HepG2 (cell line): ENCODE measurements around the gene INTS2. TPM values are rescaled to one million over a fixed set of nuclear protein-coding genes. Genes with fewer than 3 reads are reported as not detected.

Source experiments
- ETV6 ChIP-seq: sonication (generic); formaldehyde crosslinking; conservative IDR thresholded peaks from 2 replicates; pipeline ENCODE4 v1.4.0; 2020; ENCODE audit warnings: missing genetic modification reagents
- FOXJ3 ChIP-seq: sonication (generic); formaldehyde crosslinking; IDR thresholded peaks from 2 replicates; pipeline ENCODE4 v1.4.0; 2020; ENCODE audit warnings: missing genetic modification reagents, mild to moderate bottlenecking, borderline replicate concordance
- FOXK1 ChIP-seq: sonication (generic); formaldehyde crosslinking; IDR thresholded peaks from 2 replicates; pipeline ENCODE4 v1.4.0; 2020; ENCODE audit warnings: low read depth, missing genetic modification reagents, borderline replicate concordance
- HINFP ChIP-seq: sonication (generic); formaldehyde crosslinking; IDR thresholded peaks from 2 replicates; pipeline ENCODE4 v1.4.0; 2020; ENCODE audit warnings: low read depth, mild to moderate bottlenecking, missing genetic modification reagents
- KAT2B ChIP-seq: fragments of 150-350 bp; IDR thresholded peaks from 2 replicates; pipeline ENCODE4 v1.6.1; 2014; ENCODE audit warnings: low read depth, low read length, borderline replicate concordance
- KLF12 ChIP-seq: sonication (generic); formaldehyde crosslinking; IDR thresholded peaks from 2 replicates; pipeline ENCODE4 v1.4.0; 2020; ENCODE audit warnings: missing genetic modification reagents, borderline replicate concordance
- MLLT10 ChIP-seq: sonication (generic); formaldehyde crosslinking; IDR thresholded peaks from 2 replicates; pipeline ENCODE4 v1.4.0; 2020; ENCODE audit warnings: missing genetic modification reagents
- SAFB2 ChIP-seq: sonication (generic); formaldehyde crosslinking; IDR thresholded peaks from 2 replicates; pipeline ENCODE4 v1.5.1; 2020; ENCODE audit warnings: missing genetic modification reagents, low read depth, mild to moderate bottlenecking, borderline replicate concordance
- SPEN ChIP-seq: sonication (generic); formaldehyde crosslinking; IDR thresholded peaks from 2 replicates; pipeline ENCODE4 v1.5.1; 2020; ENCODE audit warnings: low read depth, mild to moderate bottlenecking, missing genetic modification reagents
- TAF1 ChIP-seq: sonication (generic); formaldehyde crosslinking; IDR thresholded peaks from 2 replicates; pipeline ENCODE4 v1.4.0; 2020; ENCODE audit warnings: missing genetic modification reagents
- TCF12 ChIP-seq, 2 experiments: fragments of 450-650 bp in 1 of 2; sonication (generic) in 1 of 2; formaldehyde crosslinking in 1 of 2; IDR thresholded peaks; 2 replicates each; pipeline versions ENCODE4 v1.6.1 to v1.8.0; 2017 to 2022; ENCODE audit warnings: antibody characterized with exemption in 1 of 2, mild to moderate bottlenecking in 1 of 2, missing genetic modification reagents in 1 of 2, moderate library complexity in 1 of 2
- THAP8 ChIP-seq: sonication (generic); formaldehyde crosslinking; IDR thresholded peaks from 2 replicates; pipeline ENCODE4 v1.5.1; 2020; ENCODE audit warnings: missing genetic modification reagents, mild to moderate bottlenecking, borderline replicate concordance
- TOPORS ChIP-seq: sonication (generic); formaldehyde crosslinking; IDR thresholded peaks from 2 replicates; pipeline ENCODE4 v1.8.0; 2023; ENCODE audit warnings: mild to moderate bottlenecking, missing genetic modification reagents
- TRIM24 ChIP-seq: sonication (generic); formaldehyde crosslinking; IDR thresholded peaks from 2 replicates; pipeline ENCODE4 v1.8.0; 2022; ENCODE audit warnings: mild to moderate bottlenecking, missing genetic modification reagents
- YEATS4 ChIP-seq: sonication (generic); formaldehyde crosslinking; IDR thresholded peaks from 2 replicates; pipeline ENCODE4 v1.4.0; 2020; ENCODE audit warnings: missing genetic modification reagents, borderline replicate concordance
- ZNF329 ChIP-seq: sonication (generic); formaldehyde crosslinking; IDR thresholded peaks from 2 replicates; pipeline ENCODE4 v1.9.0; 2021; ENCODE audit warnings: low read depth, mild to moderate bottlenecking, missing genetic modification reagents
- polyA plus RNA-seq, 8 experiments: library from polyadenylated mRNA; depleted of rRNA in 3 of 8; stranded (reverse) in 7 of 8; unstranded in 1 of 8; fragments of >200 nt; fragmentation: Illumina TruSeq in 4 of 8; extraction: Trizol in 4 of 8; gene quantifications; 2 replicates each; pipeline versions ENCODE4 v1.2.1 to v1.2.3, GENCODE V29; 2011 to 2016; ENCODE audit warnings: low read depth in 4 of 8, missing spikeins in 1 of 8, mixed read lengths in 1 of 8; ENCODE audit not compliant: insufficient read depth in 1 of 8
- total RNA-seq, 5 experiments: library from RNA; depleted of rRNA; stranded (reverse); fragments of >200 nt; fragmentation: Illumina TruSeq; extraction: Trizol; gene quantifications; 2 replicates each; pipeline ENCODE4 v1.2.3, GENCODE V29; 2016; ENCODE audit warnings: low read depth in 1 of 5
- TF ChIP-seq, protein P1 (sequence below): sonication (generic); formaldehyde crosslinking; conservative IDR thresholded peaks from 2 replicates; pipeline ENCODE4 v1.4.0; 2020; ENCODE audit warnings: missing genetic modification reagents
- TF ChIP-seq, protein P2 (sequence below): sonication (generic); formaldehyde crosslinking; IDR thresholded peaks from 2 replicates; pipeline ENCODE4 v1.8.1; 2023; ENCODE audit warnings: mild to moderate bottlenecking, missing genetic modification reagents, borderline replicate concordance
- TF ChIP-seq, protein P3 (sequence below): IDR thresholded peaks from 2 replicates; pipeline ENCODE4 v1.4.0; 2020; ENCODE audit warnings: mild to moderate bottlenecking, missing genetic modification reagents

Gene INTS2
- total and polyA plus RNA-seq, 2 of the 13 experiments (the other 11 are each of a cell fraction or from before 2014, with no cell fraction given), result 20.5 to 30.2 TPM

DNA sequence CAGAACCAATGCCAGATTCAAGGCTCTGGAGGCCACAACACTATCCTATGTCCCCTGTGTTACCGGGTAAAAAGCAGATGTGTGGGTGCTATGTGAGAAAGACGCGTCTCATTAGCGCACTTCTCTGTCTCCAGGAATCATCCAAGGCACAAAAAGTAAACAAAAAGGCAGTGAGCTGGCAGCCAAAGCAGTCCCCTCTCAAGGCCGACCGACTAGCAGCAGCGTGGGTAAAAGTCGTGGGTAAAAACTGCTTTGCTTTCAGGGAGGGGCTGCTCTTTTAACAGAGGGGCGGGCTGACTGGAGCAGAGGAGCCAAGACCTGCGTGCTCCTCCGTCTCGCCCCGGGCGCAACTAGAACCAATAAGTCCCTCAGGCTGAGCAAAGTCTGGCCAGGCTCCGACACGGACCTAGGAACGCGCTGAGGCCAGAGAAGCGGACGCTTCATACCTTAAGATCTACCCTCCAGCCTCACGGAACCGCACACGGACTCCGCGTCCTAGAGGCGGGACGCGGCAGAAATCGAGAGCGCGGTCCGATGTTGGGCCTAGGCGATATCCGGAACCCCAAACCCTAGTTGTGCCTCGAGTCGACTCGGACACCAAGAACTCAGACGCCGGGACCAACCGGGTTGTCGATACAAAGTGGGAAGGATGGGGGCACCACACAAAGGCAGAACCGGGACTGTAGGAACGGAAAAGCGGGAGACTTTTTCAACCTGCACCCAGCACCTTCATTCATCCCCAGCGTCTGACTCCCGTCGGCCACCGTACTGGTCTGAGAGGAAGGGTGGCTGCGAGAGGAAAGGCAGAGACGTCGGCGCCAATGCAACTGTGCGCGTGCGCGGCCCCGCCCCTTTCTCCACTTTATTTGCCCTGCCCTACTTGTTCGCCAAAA, at the start of gene INTS2 (continued):
- TF ChIP-seq, protein P1, sequence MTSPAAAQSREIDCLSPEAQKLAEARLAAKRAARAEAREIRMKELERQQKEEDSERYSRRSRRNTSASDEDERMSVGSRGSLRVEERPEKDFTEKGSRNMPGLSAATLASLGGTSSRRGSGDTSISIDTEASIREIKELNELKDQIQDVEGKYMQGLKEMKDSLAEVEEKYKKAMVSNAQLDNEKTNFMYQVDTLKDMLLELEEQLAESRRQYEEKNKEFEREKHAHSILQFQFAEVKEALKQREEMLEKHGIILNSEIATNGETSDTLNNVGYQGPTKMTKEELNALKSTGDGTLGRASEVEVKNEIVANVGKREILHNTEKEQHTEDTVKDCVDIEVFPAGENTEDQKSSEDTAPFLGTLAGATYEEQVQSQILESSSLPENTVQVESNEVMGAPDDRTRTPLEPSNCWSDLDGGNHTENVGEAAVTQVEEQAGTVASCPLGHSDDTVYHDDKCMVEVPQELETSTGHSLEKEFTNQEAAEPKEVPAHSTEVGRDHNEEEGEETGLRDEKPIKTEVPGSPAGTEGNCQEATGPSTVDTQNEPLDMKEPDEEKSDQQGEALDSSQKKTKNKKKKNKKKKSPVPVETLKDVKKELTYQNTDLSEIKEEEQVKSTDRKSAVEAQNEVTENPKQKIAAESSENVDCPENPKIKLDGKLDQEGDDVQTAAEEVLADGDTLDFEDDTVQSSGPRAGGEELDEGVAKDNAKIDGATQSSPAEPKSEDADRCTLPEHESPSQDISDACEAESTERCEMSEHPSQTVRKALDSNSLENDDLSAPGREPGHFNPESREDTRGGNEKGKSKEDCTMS (CRISPR knock-in tag), result 0 out of 2 replicates have a peak, but pooled peaks have one; percentile 14
- TF ChIP-seq THAP8 (CRISPR knock-in tag) (no peak), TRIM24 (CRISPR knock-in tag) (no peak), FOXJ3 (CRISPR knock-in tag) (no peak), SAFB2 (CRISPR knock-in tag) (peak; percentile 83; the same call in 1 of the 2 replicates), KAT2B (no peak), TOPORS (CRISPR knock-in tag) (no peak), TAF1 (CRISPR knock-in tag) (peak; percentile 95), ZNF329 (peak; percentile 84), ETV6 (peak; percentile 82), HINFP (CRISPR knock-in tag) (peak; percentile 91), SPEN (CRISPR knock-in tag) (peak; percentile 95), MLLT10 (CRISPR knock-in tag) (no peak), KLF12 (CRISPR knock-in tag) (no peak), TCF12 (IDR thresholded peaks at IDR 0.05) (no peak), TCF12 (CRISPR knock-in tag; IDR thresholded peaks at IDR 0.05) (no peak), FOXK1 (peak; percentile 74; the same call in 1 of the 2 replicates), YEATS4 (CRISPR knock-in tag) (peak; percentile 80; the same call in 1 of the 2 replicates)
- TF ChIP-seq, protein P2, sequence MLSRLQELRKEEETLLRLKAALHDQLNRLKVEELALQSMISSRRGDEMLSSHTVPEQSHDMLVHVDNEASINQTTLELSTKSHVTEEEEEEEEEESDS (CRISPR knock-in tag), result peak; percentile 82
- TF ChIP-seq, protein P3, sequence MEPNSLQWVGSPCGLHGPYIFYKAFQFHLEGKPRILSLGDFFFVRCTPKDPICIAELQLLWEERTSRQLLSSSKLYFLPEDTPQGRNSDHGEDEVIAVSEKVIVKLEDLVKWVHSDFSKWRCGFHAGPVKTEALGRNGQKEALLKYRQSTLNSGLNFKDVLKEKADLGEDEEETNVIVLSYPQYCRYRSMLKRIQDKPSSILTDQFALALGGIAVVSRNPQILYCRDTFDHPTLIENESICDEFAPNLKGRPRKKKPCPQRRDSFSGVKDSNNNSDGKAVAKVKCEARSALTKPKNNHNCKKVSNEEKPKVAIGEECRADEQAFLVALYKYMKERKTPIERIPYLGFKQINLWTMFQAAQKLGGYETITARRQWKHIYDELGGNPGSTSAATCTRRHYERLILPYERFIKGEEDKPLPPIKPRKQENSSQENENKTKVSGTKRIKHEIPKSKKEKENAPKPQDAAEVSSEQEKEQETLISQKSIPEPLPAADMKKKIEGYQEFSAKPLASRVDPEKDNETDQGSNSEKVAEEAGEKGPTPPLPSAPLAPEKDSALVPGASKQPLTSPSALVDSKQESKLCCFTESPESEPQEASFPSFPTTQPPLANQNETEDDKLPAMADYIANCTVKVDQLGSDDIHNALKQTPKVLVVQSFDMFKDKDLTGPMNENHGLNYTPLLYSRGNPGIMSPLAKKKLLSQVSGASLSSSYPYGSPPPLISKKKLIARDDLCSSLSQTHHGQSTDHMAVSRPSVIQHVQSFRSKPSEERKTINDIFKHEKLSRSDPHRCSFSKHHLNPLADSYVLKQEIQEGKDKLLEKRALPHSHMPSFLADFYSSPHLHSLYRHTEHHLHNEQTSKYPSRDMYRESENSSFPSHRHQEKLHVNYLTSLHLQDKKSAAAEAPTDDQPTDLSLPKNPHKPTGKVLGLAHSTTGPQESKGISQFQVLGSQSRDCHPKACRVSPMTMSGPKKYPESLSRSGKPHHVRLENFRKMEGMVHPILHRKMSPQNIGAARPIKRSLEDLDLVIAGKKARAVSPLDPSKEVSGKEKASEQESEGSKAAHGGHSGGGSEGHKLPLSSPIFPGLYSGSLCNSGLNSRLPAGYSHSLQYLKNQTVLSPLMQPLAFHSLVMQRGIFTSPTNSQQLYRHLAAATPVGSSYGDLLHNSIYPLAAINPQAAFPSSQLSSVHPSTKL (CRISPR knock-in tag), result peak; percentile 65
